Activated T-cell treated with anti-CD3 and anti-CD28 coated beads for 48 hours (primary cell): ENCODE measurements around the gene BRPF3.
A peak's percentile ranks its signal among the peaks of the same experiment; 100 is the strongest.

Experiments
- DNase-seq: peaks from one replicate; pipeline ENCODE4 v3.0.0-alpha.2; 2020; ENCODE audit warnings: low read depth

BRPF3 gene

GRCh38 chr6:36232172-36232571 is 35.6 kb downstream of the BRPF3 start:
- DNase-seq, result no peak

DNA sequence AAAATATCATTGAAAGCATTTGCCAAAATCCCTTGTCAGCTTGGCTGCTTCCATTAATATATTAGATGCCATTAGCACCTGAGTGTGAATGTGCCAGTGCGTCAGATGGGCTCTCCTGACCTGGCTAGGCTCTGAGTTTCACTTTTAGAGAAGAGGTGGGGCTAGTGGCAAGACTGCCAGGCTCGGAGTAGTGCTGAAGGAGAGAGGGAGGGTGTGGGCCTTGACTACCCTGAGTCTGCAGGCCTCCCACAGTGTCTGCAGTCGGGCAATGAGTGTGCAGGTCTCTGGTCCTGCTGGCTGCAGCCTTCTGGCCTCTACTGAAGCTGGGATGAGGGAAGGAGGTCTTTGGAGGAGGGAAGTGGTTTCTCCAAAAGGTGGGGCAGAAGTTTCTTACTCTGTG is 38.8 kb downstream of the BRPF3 start:
- DNase-seq, result no peak

GRCh38 chr6:36235862-36236261 is 39.3 kb downstream of the BRPF3 start:
- no peak for DNase-seq

DNA sequence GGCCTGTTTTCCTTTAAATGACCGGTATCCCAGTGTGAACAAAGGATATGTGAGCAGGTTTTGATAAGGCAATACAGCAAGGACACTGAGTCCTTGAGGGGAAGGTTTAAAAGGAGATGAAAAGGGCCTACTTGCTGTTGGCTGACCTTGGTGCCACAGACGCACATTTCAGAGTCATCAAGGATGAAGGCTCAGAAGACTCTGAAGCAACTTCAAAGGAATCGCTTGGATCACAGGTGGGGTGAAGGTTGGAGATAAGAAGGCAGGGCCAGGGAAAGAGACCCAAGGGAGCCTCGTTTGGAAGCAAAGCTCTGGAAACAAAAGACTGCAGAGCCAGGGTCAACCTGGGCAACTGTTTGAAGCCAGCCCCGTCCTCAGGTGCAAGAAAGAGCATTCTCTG is 43.2 kb downstream of the BRPF3 start:
- DNase-seq, result no peak

DNA sequence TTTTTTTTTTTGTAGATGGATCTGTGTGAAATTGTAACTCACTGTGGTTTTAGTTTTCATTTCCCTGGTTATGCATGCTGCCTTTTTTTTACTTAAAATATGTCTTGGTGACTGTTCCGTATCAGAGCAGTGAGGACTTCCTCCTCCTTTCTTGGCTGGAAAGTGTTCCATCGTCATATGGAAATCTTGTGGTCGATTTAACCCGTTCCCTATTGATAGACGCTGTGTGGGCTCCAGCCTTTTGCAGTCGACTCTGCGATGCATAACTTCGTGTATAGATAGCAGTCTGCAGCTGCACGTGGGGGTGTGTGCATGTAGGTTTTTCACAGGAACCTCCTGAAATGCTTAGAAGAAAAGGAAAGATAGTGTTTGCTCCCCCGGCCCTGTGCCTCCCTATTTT is 45.2 kb downstream of the BRPF3 start:
- DNase-seq, result no peak

- DNase-seq, result no peak
Measured at GRCh38 chr6:36242161-36242560, 45.6 kb downstream of the BRPF3 start.

DNA sequence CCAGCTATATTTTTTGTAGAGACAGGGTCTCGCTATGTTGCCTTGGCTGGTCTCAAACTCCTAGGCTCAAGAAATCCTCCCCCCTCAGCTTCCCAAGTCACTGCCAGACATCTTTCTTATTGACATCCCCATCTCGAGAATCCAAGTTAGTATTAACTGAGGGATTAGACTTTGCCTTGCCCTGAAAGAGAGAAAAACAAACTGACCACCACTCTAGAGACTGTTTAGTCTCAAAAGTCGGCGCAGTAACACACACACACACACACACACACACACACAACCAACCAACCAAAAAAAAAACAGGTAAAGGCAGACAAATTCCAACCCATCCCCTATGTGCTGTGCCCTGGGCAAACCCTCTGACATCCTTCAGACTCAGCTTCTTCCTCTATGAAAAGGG is 46.1 kb downstream of the BRPF3 start:
- no peak for DNase-seq

DNA sequence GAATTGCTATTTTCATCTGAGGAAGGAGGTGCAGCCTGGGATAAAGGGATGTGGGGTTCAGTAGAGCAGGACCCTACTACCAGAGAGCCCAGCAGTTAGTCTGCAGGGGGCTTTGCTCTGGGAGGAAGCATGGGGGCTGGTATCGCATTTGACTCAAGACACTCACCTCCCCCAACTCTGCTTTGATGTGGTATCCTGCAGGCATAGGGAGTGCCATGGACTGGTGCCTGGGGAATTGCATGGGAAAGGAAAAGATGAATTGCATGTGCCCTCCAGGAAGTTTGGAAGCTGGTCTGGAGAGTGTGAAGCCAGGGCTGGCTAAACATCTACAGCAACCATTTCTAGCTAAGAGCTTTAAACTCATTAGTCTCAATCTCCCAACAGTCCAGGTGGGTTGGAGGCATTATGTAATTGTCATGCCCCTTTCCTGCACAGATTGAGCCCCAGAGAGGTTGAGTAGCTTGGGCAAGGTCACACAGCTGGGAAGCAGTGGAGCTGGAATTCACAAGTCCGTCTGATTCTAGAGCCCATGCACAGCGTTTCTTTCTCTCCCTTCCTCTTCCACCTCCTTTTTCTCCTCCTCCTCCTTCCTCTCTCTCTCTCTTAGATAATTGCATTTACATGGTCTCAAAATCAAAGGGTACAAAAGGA is 47.1 kb downstream of the BRPF3 start:
- DNase-seq, result no peak

GRCh38 chr6:36244641-36245280 is 48.2 kb downstream of the BRPF3 start:
- DNase-seq, result no peak

DNA sequence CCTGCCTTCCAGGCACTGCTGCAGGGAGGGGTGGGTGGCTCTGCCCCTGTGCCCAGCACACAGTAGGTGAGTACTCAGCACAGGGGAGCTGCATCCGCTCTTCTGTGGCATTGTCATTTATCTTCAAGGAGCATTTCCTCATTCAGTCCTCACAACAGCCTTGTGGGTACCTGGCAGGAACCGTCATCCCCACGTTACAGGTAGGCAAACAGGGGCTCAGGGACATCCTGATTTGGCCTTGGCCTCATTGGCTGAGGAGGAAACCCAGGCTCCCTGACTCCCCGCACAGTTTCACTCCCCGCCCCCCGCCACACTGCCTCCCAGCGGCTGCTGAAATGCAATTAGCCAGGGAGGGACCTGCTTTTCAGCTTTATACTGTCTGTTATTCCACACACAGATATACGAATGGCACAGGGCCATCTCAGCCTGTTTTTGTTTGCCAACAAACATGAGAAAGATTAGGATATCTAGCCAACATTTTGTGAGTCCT is 49.1 kb downstream of the BRPF3 start:
- peak; percentile 5 for DNase-seq

DNA sequence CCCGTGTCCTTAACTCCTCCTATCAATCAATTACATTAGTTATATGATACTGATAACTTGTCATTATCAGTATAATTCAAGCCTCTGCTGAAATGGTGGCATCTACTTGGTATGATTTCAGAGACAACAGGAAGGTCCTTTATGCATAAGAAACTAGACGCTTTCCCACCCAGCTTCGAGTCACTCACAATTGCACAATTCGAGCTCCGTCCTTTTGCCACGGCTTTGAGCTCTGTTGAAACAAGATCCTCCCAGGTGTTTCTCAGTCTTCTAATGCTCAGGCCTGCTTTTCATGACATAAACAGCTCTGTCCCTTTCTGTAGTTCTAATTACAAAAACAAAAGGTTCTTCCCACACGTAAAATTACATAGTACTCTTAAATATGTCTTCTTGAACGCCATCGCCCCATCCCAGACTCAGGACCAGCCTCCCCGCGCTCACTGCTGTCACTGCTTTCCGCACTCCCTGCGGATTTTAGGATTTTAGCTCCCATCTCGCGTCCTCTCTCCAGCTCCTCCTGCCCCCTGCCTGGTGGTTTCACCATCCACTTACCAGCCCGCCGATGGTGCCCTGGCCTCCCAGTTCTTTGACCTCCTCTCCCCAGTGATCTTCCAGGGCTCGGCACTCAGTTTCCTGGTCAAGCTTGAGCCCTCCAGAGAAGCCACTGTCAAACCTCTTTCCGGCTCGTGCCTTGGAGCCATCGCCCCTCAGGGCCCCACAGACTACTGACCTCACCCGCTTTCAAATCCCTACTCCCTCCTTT is 50.1 kb downstream of the BRPF3 start:
- no peak for DNase-seq

- no peak for DNase-seq
Measured at GRCh38 chr6:36247693-36248092, 51.1 kb downstream of the BRPF3 start.

- DNase-seq, result no peak
Measured at GRCh38 chr6:36248980-36249379, 52.4 kb downstream of the BRPF3 start.

- no peak for DNase-seq
Measured at GRCh38 chr6:36249536-36249935, 53.0 kb downstream of the BRPF3 start.

- no peak for DNase-seq
Measured at GRCh38 chr6:36252005-36252404, 55.5 kb downstream of the BRPF3 start.

GRCh38 chr6:36263390-36264000 is 67.0 kb downstream of the BRPF3 start:
- no peak for DNase-seq

GRCh38 chr6:36265744-36266143 is 69.2 kb downstream of the BRPF3 start:
- DNase-seq, result no peak

GRCh38 chr6:36266913-36267644 is 70.5 kb downstream of the BRPF3 start:
- no peak for DNase-seq

- DNase-seq, result no peak
Measured at GRCh38 chr6:36267731-36268477, 71.4 kb downstream of the BRPF3 start.

GRCh38 chr6:36268478-36269275 is 72.1 kb downstream of the BRPF3 start:
- no peak for DNase-seq
